GM12875 (cell line): ENCODE results near the gene FOXI1.
"Not testable (repeated sequence)": the region's sequence is repeated elsewhere in the genome, so short reads cannot be mapped to it uniquely, and the experiment has no call there.

Source experiments
- H3K4me3 ChIP-seq: one replicate; pipeline ENCODE4 v1.5.1; 2011; ENCODE audit warnings: low read depth, low read length, control low read depth
- TF ChIP-seq, protein P1 (sequence below): IDR thresholded peaks from 2 replicates; pipeline ENCODE4 v1.5.1; 2011; ENCODE audit warnings: low read depth, mild to moderate bottlenecking, control low read depth, inconsistent platforms, low read length, moderate library complexity, borderline replicate concordance; ENCODE audit not compliant: insufficient read depth

The FOXI1 gene

DNA sequence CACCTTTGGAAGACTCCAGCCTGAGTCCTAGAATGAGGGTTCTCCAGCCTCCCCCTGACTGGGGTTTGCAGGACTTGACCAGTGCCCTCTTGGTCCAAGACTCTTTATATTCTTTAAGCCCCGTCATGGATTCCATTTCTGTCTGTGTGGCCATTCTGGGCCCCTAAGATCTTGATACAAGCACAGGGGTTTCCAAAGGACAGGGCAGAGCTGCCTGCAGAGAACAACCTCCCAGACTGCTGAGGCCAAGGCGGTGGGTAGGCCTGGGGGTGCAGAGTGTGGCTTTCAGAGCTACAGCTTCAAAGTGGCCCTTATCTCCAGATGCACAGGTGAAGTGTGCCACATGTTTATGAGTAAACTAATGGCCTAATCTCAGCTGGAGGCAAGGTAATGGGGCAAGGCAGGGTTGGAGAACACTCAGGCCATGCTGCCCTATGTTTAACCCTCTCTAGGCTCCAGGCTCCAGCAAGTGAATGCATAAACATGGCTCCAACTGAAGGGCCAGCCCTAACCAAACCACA lies 32.1 kb downstream of the FOXI1 start:
- TF ChIP-seq, protein P1, sequence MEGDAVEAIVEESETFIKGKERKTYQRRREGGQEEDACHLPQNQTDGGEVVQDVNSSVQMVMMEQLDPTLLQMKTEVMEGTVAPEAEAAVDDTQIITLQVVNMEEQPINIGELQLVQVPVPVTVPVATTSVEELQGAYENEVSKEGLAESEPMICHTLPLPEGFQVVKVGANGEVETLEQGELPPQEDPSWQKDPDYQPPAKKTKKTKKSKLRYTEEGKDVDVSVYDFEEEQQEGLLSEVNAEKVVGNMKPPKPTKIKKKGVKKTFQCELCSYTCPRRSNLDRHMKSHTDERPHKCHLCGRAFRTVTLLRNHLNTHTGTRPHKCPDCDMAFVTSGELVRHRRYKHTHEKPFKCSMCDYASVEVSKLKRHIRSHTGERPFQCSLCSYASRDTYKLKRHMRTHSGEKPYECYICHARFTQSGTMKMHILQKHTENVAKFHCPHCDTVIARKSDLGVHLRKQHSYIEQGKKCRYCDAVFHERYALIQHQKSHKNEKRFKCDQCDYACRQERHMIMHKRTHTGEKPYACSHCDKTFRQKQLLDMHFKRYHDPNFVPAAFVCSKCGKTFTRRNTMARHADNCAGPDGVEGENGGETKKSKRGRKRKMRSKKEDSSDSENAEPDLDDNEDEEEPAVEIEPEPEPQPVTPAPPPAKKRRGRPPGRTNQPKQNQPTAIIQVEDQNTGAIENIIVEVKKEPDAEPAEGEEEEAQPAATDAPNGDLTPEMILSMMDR = no peak
- H3K4me3 ChIP-seq = no peak overlapping the region

DNA sequence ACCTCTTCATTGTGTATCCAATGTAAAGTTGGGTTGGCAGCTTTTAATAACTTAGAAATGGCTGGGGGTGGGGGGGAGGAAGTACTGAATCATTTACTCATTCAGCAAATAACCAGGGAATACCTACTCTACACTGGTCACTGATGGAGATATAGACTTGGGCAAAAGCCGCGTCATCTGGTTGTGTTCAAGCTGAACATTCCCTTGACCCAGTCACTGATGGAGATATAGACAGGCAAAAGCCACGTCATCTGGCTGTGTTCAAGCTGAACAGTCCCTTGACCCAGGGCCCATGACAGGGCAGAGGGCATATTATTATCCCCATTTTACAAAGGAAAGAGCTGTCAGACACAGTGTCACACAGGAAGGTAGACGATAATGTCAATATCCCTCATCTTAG lies 32.6 kb downstream of the FOXI1 start:
- TF ChIP-seq, protein P1 = no peak

DNA sequence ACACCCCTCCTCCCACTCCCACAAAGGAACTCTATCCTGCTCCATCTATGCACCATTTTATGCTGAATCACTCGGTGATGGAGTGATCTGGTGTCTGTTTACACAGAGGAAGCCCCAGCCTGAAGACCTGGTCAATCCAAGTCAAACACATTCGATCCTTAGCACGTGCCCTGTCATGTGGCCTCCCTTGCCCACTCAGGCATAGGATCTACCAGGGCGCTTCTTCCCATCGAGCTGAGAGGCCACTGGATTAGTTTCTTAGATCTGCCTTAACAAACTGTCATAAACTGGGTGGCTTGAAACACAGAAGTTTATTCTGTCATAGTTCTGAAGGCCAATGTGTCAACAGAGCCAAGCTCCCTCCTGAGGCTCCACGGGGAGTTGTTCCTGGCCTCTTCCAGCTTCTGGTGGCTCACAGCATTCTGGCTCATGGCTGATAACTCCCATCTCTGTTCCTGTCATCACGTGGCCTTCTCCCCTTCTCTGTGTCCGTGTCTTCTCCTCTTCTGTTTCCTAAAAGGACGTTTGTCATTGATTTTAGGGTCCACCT lies 34.2 kb downstream of the FOXI1 start:
- TF ChIP-seq, protein P1 = no peak
- H3K4me3 ChIP-seq = no peak overlapping the region

More for the DNA sequence above, 32.6 kb downstream of the FOXI1 start:
- no peak overlapping the region for H3K4me3 ChIP-seq

DNA sequence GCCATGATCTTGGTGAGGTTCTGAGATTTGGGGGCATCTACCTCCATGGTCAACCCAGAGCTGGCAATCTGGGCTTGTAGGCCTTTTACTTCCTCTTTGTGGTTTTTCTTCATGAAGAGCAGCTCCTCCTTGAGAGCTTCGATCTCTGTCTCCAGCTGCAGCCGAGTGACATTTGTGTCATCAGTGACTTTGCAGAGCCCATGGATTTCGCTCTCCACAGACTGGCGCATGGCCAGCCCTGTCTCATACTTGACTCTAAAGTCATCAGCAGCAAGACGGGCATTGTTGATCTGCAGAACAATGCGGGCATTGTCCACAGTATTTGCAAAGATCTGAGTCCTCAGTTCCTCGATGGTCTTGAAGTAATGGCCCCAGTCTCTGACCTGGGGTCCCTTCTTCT lies 35.5 kb downstream of the FOXI1 start:
- not testable (repeated sequence) for H3K4me3 ChIP-seq

DNA sequence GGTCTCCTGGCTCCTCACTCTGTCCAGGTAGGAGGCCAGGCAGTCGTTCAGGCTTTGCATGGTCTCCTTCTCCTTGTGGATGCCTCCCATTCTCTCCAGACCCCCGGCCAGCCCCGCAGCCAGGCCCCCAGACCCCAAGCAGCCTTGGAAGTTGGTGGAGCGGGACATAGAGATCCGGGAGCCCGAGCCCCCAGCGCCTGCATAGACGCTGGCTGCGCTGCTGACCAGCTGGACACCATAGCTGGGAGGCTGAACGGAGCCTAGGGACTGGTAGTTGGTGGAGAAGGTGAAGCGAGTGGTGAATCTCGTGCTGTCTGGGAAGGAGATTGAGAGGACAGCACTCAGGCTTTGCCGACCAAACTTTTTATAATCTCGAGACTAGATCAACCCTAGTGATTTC lies 35.9 kb downstream of the FOXI1 start:
- TF ChIP-seq, protein P1 = no peak

DNA sequence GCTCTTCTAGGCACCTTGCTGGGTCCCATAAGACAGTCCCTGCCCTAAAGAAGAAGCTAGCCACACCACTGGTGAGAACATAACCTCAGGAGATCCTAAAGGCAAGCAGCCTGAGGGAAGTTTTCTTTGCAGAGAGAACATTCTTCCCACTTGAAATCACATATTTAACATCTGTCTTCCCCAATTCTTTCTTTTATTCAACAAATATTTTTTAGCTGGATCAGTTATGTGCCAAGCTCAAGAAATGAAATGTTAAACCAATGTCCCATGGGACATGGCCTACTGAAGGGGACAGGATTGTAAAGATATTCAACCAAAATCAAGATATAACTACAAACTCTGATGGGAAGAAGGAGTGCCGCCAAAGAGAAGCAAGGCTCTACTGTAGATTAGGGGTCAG lies 36.5 kb downstream of the FOXI1 start:
- TF ChIP-seq, protein P1 = no peak

More for the DNA sequence above, 35.9 kb downstream of the FOXI1 start:
- H3K4me3 ChIP-seq = no peak overlapping the region

DNA sequence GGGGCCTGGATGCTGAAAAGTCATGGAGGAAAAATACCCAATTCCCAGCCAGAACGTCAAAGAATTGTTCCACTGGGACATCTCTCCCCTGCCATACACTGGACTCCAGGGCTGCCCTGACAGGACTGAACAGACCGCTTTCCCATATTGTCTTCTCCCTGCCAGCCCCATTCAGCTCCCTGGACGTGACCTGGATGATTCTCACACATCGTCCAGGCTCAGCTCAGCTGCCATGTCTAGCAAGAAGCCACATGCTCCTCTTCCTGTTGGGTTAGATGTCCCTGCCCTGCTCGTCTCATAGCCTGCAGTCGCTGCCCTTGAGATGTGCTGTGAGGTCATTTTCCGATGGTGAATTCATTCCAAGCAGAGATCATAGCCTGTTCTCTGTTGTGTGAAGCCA lies 37.4 kb downstream of the FOXI1 start:
- H3K4me3 ChIP-seq = no peak overlapping the region
- TF ChIP-seq, protein P1 = no peak

More for the DNA sequence above, 36.5 kb downstream of the FOXI1 start:
- no peak overlapping the region for H3K4me3 ChIP-seq

DNA sequence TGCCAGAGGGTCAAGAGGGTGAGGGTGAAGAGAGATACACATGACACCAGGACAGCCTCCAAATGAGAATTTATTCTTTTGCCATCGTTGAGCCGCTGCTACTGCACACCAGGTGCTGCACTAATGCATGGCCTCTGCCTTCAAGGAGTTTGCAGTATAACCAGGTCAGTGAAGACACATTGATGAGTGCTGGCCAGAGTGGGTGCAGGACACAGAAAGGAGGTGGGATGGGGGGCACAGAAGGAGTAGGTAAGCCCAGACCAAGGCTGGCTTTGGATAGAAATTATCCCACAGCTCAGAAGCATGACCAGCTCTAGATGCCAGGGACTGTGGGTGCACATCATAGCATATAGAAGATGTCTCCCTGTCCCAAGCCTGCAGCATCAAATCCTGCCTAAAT lies 38.0 kb downstream of the FOXI1 start:
- TF ChIP-seq, protein P1 = no peak
- no peak overlapping the region for H3K4me3 ChIP-seq
